Measurements from ENCODE around the gene GOSR1. TPM values are rescaled to one million over a fixed set of nuclear protein-coding genes. Genes with fewer than 3 reads are reported as not detected.
"Not testable (repeated sequence)": the region's sequence is repeated elsewhere in the genome, so short reads cannot be mapped to it uniquely, and the experiment has no call there.

The GOSR1 gene
- total RNA-seq, 1 donor from 2014 or later = 46.1 TPM

- Mint-ChIP-seq H3K9me3 (ENCODE audit: unreplicated experiment) (no peaks in the 10 kb centered on the region), H3K4me3 (ENCODE audit: unreplicated experiment) (no peak overlapping the region), H3K27ac (ENCODE audit: unreplicated experiment) (no peak overlapping the region), H3K27me3 (ENCODE audit: unreplicated experiment) (no peaks in the 10 kb centered on the region), H3K36me3 (ENCODE audit: unreplicated experiment) (peaks cover 18% of the 10 kb centered on the region), H3K4me1 (ENCODE audit: low read depth, unreplicated experiment) (no peaks in the 10 kb centered on the region)
- no peak for DNase-seq
- TF ChIP-seq, protein P1, sequence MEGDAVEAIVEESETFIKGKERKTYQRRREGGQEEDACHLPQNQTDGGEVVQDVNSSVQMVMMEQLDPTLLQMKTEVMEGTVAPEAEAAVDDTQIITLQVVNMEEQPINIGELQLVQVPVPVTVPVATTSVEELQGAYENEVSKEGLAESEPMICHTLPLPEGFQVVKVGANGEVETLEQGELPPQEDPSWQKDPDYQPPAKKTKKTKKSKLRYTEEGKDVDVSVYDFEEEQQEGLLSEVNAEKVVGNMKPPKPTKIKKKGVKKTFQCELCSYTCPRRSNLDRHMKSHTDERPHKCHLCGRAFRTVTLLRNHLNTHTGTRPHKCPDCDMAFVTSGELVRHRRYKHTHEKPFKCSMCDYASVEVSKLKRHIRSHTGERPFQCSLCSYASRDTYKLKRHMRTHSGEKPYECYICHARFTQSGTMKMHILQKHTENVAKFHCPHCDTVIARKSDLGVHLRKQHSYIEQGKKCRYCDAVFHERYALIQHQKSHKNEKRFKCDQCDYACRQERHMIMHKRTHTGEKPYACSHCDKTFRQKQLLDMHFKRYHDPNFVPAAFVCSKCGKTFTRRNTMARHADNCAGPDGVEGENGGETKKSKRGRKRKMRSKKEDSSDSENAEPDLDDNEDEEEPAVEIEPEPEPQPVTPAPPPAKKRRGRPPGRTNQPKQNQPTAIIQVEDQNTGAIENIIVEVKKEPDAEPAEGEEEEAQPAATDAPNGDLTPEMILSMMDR (IDR thresholded peaks at IDR 0.05; ENCODE audit: partially characterized antibody, unreplicated experiment) = no peak
These were observed 43.7 kb downstream of the GOSR1 start for GRCh38 chr17:30520882-30521281.

- TF ChIP-seq, protein P1 (IDR thresholded peaks at IDR 0.05; ENCODE audit: partially characterized antibody, unreplicated experiment) = no peak
- DNase-seq = no peak
- H3K27me3 Mint-ChIP-seq (ENCODE audit: unreplicated experiment) = no peaks in the 10 kb centered on the region
- H3K4me1 Mint-ChIP-seq (ENCODE audit: low read depth, unreplicated experiment) = no peaks in the 10 kb centered on the region
- no peaks in the 10 kb centered on the region for H3K9me3 Mint-ChIP-seq (ENCODE audit: unreplicated experiment)
- H3K36me3 Mint-ChIP-seq (ENCODE audit: unreplicated experiment) = peaks cover 18% of the 10 kb centered on the region
- H3K27ac Mint-ChIP-seq (ENCODE audit: unreplicated experiment) = no peak overlapping the region
- no peak overlapping the region for H3K4me3 Mint-ChIP-seq (ENCODE audit: unreplicated experiment)
These were observed 44.6 kb downstream of the GOSR1 start for GRCh38 chr17:30521766-30522165.

DNA sequence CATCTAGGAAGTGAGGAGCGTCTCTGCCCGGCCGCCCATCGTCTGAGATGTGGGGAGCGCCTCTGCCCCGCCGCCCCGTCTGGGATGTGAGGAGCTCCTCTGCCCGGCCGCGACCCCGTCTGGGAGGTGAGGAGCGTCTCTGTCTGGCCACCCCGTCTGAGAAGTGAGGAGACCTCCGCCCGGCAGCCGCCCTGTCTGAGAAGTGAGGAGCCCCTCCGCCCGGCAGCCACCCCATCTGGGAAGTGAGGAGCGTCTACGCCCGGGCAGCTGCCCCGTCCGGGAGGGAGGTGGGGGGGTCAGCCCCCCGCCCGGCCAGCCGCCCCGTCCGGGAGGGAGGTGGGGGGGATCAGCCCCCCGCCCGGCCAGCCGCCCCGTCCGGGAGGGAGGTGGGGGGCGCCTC is 46.0 kb downstream of the GOSR1 start:
- not testable (repeated sequence) for H3K27me3 Mint-ChIP-seq (ENCODE audit: unreplicated experiment); H3K4me3 Mint-ChIP-seq (ENCODE audit: unreplicated experiment); H3K27ac Mint-ChIP-seq (ENCODE audit: unreplicated experiment); H3K9me3 Mint-ChIP-seq (ENCODE audit: unreplicated experiment); H3K4me1 Mint-ChIP-seq (ENCODE audit: low read depth, unreplicated experiment); DNase-seq
- peaks cover 18% of the 10 kb centered on the region for H3K36me3 Mint-ChIP-seq (ENCODE audit: unreplicated experiment)

- DNase-seq = no peak
- H3K4me3 Mint-ChIP-seq (ENCODE audit: unreplicated experiment) = no peak overlapping the region
- no peaks in the 10 kb centered on the region for H3K4me1 Mint-ChIP-seq (ENCODE audit: low read depth, unreplicated experiment)
- H3K27me3 Mint-ChIP-seq (ENCODE audit: unreplicated experiment) = no peaks in the 10 kb centered on the region
- H3K9me3 Mint-ChIP-seq (ENCODE audit: unreplicated experiment) = peaks cover 3% of the 10 kb centered on the region
- TF ChIP-seq, protein P1 (IDR thresholded peaks at IDR 0.05; ENCODE audit: partially characterized antibody, unreplicated experiment) = no peak
- no peak overlapping the region for H3K27ac Mint-ChIP-seq (ENCODE audit: unreplicated experiment)
- peaks cover 18% of the 10 kb centered on the region for H3K36me3 Mint-ChIP-seq (ENCODE audit: unreplicated experiment)
These were observed 47.6 kb downstream of the GOSR1 start for GRCh38 chr17:30524847-30525246.

GRCh38 chr17:30526401-30526800 is 49.2 kb downstream of the GOSR1 start:
- H3K36me3 Mint-ChIP-seq (ENCODE audit: unreplicated experiment) = peaks cover 15% of the 10 kb centered on the region
- H3K9me3 Mint-ChIP-seq (ENCODE audit: unreplicated experiment) = peaks cover 3% of the 10 kb centered on the region
- no peak overlapping the region for H3K27ac Mint-ChIP-seq (ENCODE audit: unreplicated experiment)
- H3K4me3 Mint-ChIP-seq (ENCODE audit: unreplicated experiment) = no peak overlapping the region
- DNase-seq = no peak
- TF ChIP-seq, protein P1 (IDR thresholded peaks at IDR 0.05; ENCODE audit: partially characterized antibody, unreplicated experiment) = no peak
- no peaks in the 10 kb centered on the region for H3K4me1 Mint-ChIP-seq (ENCODE audit: low read depth, unreplicated experiment)
- no peaks in the 10 kb centered on the region for H3K27me3 Mint-ChIP-seq (ENCODE audit: unreplicated experiment)

GRCh38 chr17:30528701-30529100 is 51.5 kb downstream of the GOSR1 start:
- H3K9me3 Mint-ChIP-seq (ENCODE audit: unreplicated experiment); DNase-seq; H3K27me3 Mint-ChIP-seq (ENCODE audit: unreplicated experiment); H3K36me3 Mint-ChIP-seq (ENCODE audit: unreplicated experiment); H3K4me1 Mint-ChIP-seq (ENCODE audit: low read depth, unreplicated experiment); H3K4me3 Mint-ChIP-seq (ENCODE audit: unreplicated experiment); H3K27ac Mint-ChIP-seq (ENCODE audit: unreplicated experiment): not testable (repeated sequence)

All from glutamatergic neuron (in vitro differentiated cells).